Urinary bladder (tissue), 4 donors: ENCODE results near the gene TINAGL1. TPM values are rescaled to one million over a fixed set of nuclear protein-coding genes. Genes with fewer than 3 reads are reported as not detected.

Experiments
- DNase-seq: peaks from one replicate; pipeline ENCODE4 v3.0.0-alpha.2; 2015; ENCODE audit errors: extremely low spot score
- H3K27ac ChIP-seq: one replicate; pipeline ENCODE4 v1.5.1; 2013; ENCODE audit warnings: low read depth, mild to moderate bottlenecking, moderate library complexity
- H3K36me3 ChIP-seq: one replicate; pipeline ENCODE4 v1.6.1; 2013; ENCODE audit warnings: mild to moderate bottlenecking, moderate library complexity; ENCODE audit not compliant: insufficient read depth
- H3K4me1 ChIP-seq: one replicate; pipeline ENCODE4 v1.6.1; 2013; ENCODE audit warnings: mild to moderate bottlenecking, moderate library complexity; ENCODE audit not compliant: insufficient read depth
- H3K4me3 ChIP-seq: one replicate; pipeline ENCODE4 v1.5.1; 2013; ENCODE audit warnings: low read depth, low read length
- WGBS: extraction: QIAGEN DNeasy Blood & Tissue Kit; methylation state at CpG from one replicate; pipeline ENCODE4 v1.1.7; 2013; 5-methylcytosine and 5-hydroxymethylcytosine counted together
- polyA plus RNA-seq: library from polyadenylated mRNA; stranded (reverse); fragments of 200-250 nt; gene quantifications from one replicate; pipeline ENCODE4 v1.2.3, GENCODE V29; 2013
- total RNA-seq: library from RNA; depleted of rRNA; stranded (reverse); fragments of >200 nt; gene quantifications from one replicate; pipeline ENCODE4 v1.2.3, GENCODE V29; 2014
- donor health status: healthy with polysubstance abuse.
- donor health status: healthy.

Gene TINAGL1
- total and polyA plus RNA-seq, 2 donors = 94.1 to 155 TPM

DNA sequence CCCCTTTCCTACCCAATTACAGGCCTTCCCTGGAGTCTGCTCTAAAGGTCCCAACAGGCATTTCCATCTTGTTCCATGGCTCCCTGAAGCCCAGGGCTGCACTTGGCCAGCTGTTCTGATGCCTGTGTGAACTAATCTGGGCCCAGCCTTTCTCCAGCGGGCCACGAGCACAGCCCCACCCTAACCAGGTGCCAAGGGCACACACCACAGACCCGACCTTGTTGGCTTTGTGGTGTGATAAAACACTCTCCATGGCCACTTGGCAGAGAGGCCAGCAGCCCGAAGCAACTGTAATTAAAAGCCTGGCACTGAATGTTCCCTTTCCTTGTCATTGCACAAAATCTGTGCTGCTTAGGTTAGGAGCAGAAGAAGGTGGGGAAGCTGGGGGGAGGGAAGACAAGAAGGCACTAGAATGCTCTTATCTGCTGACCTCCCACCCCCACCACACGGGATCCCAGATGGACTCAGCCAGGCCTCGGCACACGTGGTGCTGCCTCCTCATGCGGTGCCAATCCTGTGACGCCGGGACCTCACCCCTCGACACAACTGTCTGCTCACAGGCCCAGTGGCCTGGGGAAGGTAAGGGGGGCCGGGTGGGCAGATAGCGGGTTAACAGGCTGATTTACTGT, 51.1 kb downstream of the TINAGL1 start:
- DNase-seq = no peak
- 54% methylated on average over 13 of the region's 13 CpGs for WGBS
- H3K4me1 ChIP-seq = no peaks in the 10 kb centered on the region
- no peak overlapping the region for H3K27ac ChIP-seq
- no peaks in the 10 kb centered on the region for H3K36me3 ChIP-seq
- H3K4me3 ChIP-seq = no peak overlapping the region

GRCh38 chr1:31627930-31628559, 51.7 kb downstream of the TINAGL1 start:
- H3K4me1 ChIP-seq = no peaks in the 10 kb centered on the region
- no peak for DNase-seq
- no peak overlapping the region for H3K4me3 ChIP-seq
- no peaks in the 10 kb centered on the region for H3K36me3 ChIP-seq
- 66% methylated on average over 11 of the region's 11 CpGs for WGBS
- H3K27ac ChIP-seq = no peak overlapping the region

DNA sequence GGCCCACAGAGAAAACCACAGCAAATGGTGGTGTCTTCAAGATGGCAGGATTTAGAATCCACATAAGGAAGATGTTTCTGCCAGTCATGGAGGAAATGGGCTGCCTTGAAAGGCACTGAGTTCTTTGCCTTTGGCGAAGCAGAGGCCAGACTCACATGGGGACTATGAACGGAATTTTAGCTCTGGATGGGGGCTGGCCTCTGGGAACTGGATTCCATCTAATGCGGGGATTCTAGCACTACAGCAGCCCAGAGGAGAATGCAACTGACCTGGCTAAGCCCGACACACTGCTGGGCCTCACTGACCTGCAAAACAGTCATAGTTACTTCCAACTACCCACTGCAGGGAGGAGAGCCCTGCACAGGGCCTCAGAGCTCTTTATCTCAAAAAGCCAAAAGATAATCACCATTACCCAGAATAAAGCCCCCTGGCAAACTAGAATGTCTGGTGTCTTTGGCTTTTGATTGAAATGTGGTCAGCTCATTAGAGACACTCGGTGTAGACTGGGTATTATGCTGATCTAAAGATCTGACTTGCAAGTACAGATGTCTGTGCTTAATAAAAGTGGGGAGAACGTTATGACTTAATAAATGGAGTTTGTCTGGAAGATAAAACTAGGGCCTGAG, 52.7 kb downstream of the TINAGL1 start:
- Histone ChIP-seq H3K4me1 (no peaks in the 10 kb centered on the region), H3K4me3 (no peak overlapping the region), H3K27ac (no peak overlapping the region), H3K36me3 (no peaks in the 10 kb centered on the region)
- no peak for DNase-seq
- 74% methylated on average over 6 of the region's 6 CpGs for WGBS

DNA sequence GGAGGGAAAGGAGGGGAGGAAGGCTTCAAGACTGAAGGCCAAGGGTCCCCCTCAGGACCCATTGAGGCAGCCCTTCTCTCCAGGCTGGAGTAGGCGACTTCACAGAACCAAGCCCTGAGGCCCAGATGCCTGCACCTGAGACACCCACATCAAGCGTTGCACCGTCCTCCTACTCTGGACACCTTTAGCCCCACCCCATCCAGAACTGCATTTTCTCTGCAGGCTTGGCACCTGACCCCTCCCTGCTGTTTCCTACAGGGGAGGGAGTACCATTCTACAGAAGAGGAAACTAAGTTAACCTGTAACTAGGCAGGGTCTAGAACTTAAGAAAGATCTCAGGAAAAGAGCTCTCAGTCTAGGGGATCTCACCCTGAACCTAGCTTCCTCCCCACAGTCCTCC, 56.3 kb downstream of the TINAGL1 start:
- peaks cover 2% of the 10 kb centered on the region for H3K4me1 ChIP-seq
- H3K36me3 ChIP-seq = no peaks in the 10 kb centered on the region
- 95% methylated on average over 3 of the region's 3 CpGs for WGBS
- no peak overlapping the region for H3K4me3 ChIP-seq
- no peak overlapping the region for H3K27ac ChIP-seq
- DNase-seq = no peak

- 78% methylated on average over 4 of the region's 4 CpGs for WGBS
- Histone ChIP-seq H3K4me3 (no peak overlapping the region), H3K36me3 (no peaks in the 10 kb centered on the region), H3K27ac (no peak overlapping the region), H3K4me1 (peaks cover 2% of the 10 kb centered on the region)
- no peak for DNase-seq
These were observed 56.8 kb downstream of the TINAGL1 start for GRCh38 chr1:31633117-31633516.

Other genes with a start within 250 kb of the TINAGL1 start
- 42.1 TPM for gene FABP3, start 203.4 kb upstream of the TINAGL1 start, total RNA-seq
- gene FABP3, start 203.4 kb upstream of the TINAGL1 start, polyA plus RNA-seq = 12.6 TPM
- gene SERINC2, start 163.3 kb upstream of the TINAGL1 start, total RNA-seq = 8.9 TPM
- gene SERINC2, start 163.3 kb upstream of the TINAGL1 start, polyA plus RNA-seq = 43.3 TPM
- gene HCRTR1, start 41.2 kb downstream of the TINAGL1 start, total RNA-seq = 0.21 TPM
- 0.09 TPM for gene HCRTR1, start 41.2 kb downstream of the TINAGL1 start, polyA plus RNA-seq
- gene PEF1, start 68.4 kb downstream of the TINAGL1 start, total RNA-seq = 39.2 TPM
- gene PEF1, start 68.4 kb downstream of the TINAGL1 start, polyA plus RNA-seq = 90.4 TPM
- gene COL16A1, start 127.5 kb downstream of the TINAGL1 start, total RNA-seq = 217 TPM
- 166 TPM for gene COL16A1, start 127.5 kb downstream of the TINAGL1 start, polyA plus RNA-seq
- gene ADGRB2, start 187.8 kb downstream of the TINAGL1 start, total RNA-seq = 13.4 TPM
- gene ADGRB2, start 187.8 kb downstream of the TINAGL1 start, polyA plus RNA-seq = 6.1 TPM
- gene SPOCD1, start 239.5 kb downstream of the TINAGL1 start, total RNA-seq = 0.90 TPM
- gene SPOCD1, start 239.5 kb downstream of the TINAGL1 start, polyA plus RNA-seq = 5.7 TPM